ENCODE results near the gene ZSCAN31.

DNA sequence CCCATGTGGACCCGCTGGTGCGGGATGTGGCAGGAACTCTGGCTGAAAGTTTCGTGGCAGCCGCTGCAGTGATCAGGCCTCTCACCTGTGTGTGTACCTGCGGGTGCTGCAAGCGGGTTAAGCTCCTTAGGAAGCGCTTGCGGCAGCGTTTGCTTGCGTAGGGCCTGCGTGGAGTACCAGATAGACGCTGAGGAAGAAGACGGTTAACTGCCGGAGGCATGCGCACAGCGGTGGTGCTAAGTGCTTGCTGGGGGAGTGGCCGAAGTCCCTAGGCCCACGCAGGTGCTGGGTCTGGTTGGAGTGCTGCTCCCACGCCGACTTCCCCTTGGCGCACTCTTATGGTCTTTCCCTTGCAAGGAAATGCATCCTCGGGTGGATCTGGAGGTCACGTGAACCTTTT lies 23.0 kb downstream of the ZSCAN31 start:
- TF ChIP-seq, protein P1, sequence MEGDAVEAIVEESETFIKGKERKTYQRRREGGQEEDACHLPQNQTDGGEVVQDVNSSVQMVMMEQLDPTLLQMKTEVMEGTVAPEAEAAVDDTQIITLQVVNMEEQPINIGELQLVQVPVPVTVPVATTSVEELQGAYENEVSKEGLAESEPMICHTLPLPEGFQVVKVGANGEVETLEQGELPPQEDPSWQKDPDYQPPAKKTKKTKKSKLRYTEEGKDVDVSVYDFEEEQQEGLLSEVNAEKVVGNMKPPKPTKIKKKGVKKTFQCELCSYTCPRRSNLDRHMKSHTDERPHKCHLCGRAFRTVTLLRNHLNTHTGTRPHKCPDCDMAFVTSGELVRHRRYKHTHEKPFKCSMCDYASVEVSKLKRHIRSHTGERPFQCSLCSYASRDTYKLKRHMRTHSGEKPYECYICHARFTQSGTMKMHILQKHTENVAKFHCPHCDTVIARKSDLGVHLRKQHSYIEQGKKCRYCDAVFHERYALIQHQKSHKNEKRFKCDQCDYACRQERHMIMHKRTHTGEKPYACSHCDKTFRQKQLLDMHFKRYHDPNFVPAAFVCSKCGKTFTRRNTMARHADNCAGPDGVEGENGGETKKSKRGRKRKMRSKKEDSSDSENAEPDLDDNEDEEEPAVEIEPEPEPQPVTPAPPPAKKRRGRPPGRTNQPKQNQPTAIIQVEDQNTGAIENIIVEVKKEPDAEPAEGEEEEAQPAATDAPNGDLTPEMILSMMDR (IDR thresholded peaks at IDR 0.05 in 8 of 11, conservative IDR thresholded peaks at IDR 0.05 in 3 of 11), result no peak
- no peak for TF ChIP-seq POLR2AphosphoS5 (IDR thresholded peaks at IDR 0.05)
